Thoracic aorta (tissue), 2 donors: ENCODE measurements around the gene GRAMD1A. TPM values are rescaled to one million over a fixed set of nuclear protein-coding genes. Genes with fewer than 3 reads are reported as not detected.

Source experiments
- ATAC-seq: fragments of 150-250 bp; one replicate; pipeline ENCODE4 v1.8.0; 2017; ENCODE audit warnings: low read depth; ENCODE audit not compliant: insufficient number of reproducible peaks, low FRiP score
- DNase-seq: peaks from one replicate; pipeline ENCODE4 v3.0.0-alpha.2; 2020; ENCODE audit warnings: low spot score
- H3K27ac ChIP-seq, 2 donors: fragments of 200-600 bp; sonication (generic); 1 replicate in 1 of 2; 2 replicates in 1 of 2; pipeline ENCODE4 v1.5.1; 2016; ENCODE audit warnings: mild to moderate bottlenecking in 2 of 2, moderate library complexity in 2 of 2
- H3K27me3 ChIP-seq: fragments of 200-600 bp; sonication (generic); replicated peaks from 2 replicates; pipeline ENCODE4 v1.6.0; 2016; ENCODE audit warnings: mild to moderate bottlenecking; ENCODE audit not compliant: insufficient read depth
- H3K36me3 ChIP-seq: fragments of 200-600 bp; sonication (generic); one replicate; pipeline ENCODE4 v1.5.1; 2016
- H3K4me1 ChIP-seq, 2 donors: fragments of 200-600 bp; sonication (generic); 1 replicate in 1 of 2; 2 replicates in 1 of 2; pipeline versions ENCODE4 v1.5.1 to v1.6.0; 2016; ENCODE audit warnings: low read depth in 2 of 2, mild to moderate bottlenecking in 1 of 2; ENCODE audit not compliant: control insufficient read depth in 1 of 2
- H3K4me3 ChIP-seq: fragments of 200-600 bp; sonication (generic); 2 replicates; pipeline ENCODE4 v1.5.1; 2016; ENCODE audit warnings: mild to moderate bottlenecking
- H3K9me3 ChIP-seq: fragments of 200-600 bp; sonication (generic); 2 replicates; pipeline ENCODE4 v1.5.1; 2016
- total RNA-seq, 2 donors: library from RNA; depleted of rRNA; stranded (reverse); fragments of >200 nt; gene quantifications; one replicate each; pipeline versions ENCODE4 v1.1.0 to v1.2.3, GENCODE V29; 2016
- TF ChIP-seq, protein P1 (sequence below): fragments of 200-600 bp; sonication (generic); IDR thresholded peaks from one replicate; pipeline ENCODE4 v1.5.1; 2019; ENCODE audit warnings: antibody characterized with exemption

Gene GRAMD1A
- total RNA-seq, 2 donors from 2014 or later: 42.9 to 83.5 TPM

- TF ChIP-seq, protein P1, sequence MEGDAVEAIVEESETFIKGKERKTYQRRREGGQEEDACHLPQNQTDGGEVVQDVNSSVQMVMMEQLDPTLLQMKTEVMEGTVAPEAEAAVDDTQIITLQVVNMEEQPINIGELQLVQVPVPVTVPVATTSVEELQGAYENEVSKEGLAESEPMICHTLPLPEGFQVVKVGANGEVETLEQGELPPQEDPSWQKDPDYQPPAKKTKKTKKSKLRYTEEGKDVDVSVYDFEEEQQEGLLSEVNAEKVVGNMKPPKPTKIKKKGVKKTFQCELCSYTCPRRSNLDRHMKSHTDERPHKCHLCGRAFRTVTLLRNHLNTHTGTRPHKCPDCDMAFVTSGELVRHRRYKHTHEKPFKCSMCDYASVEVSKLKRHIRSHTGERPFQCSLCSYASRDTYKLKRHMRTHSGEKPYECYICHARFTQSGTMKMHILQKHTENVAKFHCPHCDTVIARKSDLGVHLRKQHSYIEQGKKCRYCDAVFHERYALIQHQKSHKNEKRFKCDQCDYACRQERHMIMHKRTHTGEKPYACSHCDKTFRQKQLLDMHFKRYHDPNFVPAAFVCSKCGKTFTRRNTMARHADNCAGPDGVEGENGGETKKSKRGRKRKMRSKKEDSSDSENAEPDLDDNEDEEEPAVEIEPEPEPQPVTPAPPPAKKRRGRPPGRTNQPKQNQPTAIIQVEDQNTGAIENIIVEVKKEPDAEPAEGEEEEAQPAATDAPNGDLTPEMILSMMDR: no peak
- no peak for ATAC-seq
Measured at GRCh38 chr19:35015270-35015953, 15.3 kb downstream of the GRAMD1A start.

GRCh38 chr19:35015954-35016351 lies 15.8 kb downstream of the GRAMD1A start:
- TF ChIP-seq, protein P1: no peak
- H3K27me3 ChIP-seq: no peaks in the 10 kb centered on the region
- H3K4me1 ChIP-seq: peaks cover 4 to 12% of the 10 kb centered on the region in 2 donors
- ATAC-seq (no peak), DNase-seq (no peak)
- no peak overlapping the region for H3K27ac ChIP-seq
- H3K4me3 ChIP-seq: no peak overlapping the region
- H3K36me3 ChIP-seq: peaks cover 67% of the 10 kb centered on the region
- H3K9me3 ChIP-seq: no peaks in the 10 kb centered on the region

More at GRCh38 chr19:35015270-35015953, 15.3 kb downstream of the GRAMD1A start:
- Histone ChIP-seq H3K27me3 (no peaks in the 10 kb centered on the region), H3K27ac (no peak overlapping the region), H3K4me3 (no peak overlapping the region), H3K4me1 (peaks cover 4 to 12% of the 10 kb centered on the region in 2 donors), H3K9me3 (no peaks in the 10 kb centered on the region), H3K36me3 (peaks cover 66% of the 10 kb centered on the region)
- DNase-seq: no peak

DNA sequence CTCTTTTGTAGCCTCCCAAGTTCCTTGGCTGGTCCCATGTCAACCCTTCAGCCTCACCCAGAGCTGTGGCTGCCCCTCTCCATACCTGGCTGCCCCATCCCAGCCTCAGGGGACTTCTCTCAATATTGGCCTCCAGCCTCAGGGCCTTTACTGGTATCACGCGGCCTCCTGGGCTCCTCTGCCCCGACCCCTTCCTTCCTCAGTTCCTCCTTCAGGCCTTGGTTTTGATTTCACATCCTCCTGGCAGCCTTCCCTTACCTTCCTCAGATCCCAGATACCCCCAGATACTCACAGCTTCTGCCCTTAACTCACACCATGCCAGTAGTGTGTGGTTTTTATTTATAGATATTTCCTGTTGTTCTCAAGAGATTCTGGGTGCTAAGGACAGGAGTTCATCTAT lies 17.4 kb downstream of the GRAMD1A start:
- H3K36me3 ChIP-seq: peaks cover 78% of the 10 kb centered on the region
- H3K27me3 ChIP-seq: no peaks in the 10 kb centered on the region
- no peak overlapping the region for H3K27ac ChIP-seq
- TF ChIP-seq, protein P1: no peak
- H3K4me1 ChIP-seq: peaks cover 4 to 11% of the 10 kb centered on the region in 2 donors
- DNase-seq (no peak), ATAC-seq (no peak)
- no peak overlapping the region for H3K4me3 ChIP-seq
- H3K9me3 ChIP-seq: no peaks in the 10 kb centered on the region

- H3K36me3 ChIP-seq: peaks cover 85% of the 10 kb centered on the region
- DNase-seq (no peak), ATAC-seq (no peak)
- TF ChIP-seq, protein P1: no peak
- no peaks in the 10 kb centered on the region for H3K27me3 ChIP-seq
- H3K4me1 ChIP-seq: peaks cover 0 to 2% of the 10 kb centered on the region in 2 donors
- no peak overlapping the region for H3K27ac ChIP-seq
- no peaks in the 10 kb centered on the region for H3K9me3 ChIP-seq
- H3K4me3 ChIP-seq: no peak overlapping the region
Measured at GRCh38 chr19:35018379-35018778, 18.3 kb downstream of the GRAMD1A start.

- no peak overlapping the region for H3K4me3 ChIP-seq
- DNase-seq (no peak), ATAC-seq (no peak)
- no peak overlapping the region for H3K27ac ChIP-seq
- no peaks in the 10 kb centered on the region for H3K9me3 ChIP-seq
- TF ChIP-seq, protein P1: no peak
- peaks cover 87% of the 10 kb centered on the region for H3K36me3 ChIP-seq
- H3K4me1 ChIP-seq: no peaks in the 10 kb centered on the region
- no peaks in the 10 kb centered on the region for H3K27me3 ChIP-seq
Measured at GRCh38 chr19:35019144-35019543, 19.0 kb downstream of the GRAMD1A start.
